Fibroblast of skin of right quadriceps (primary cell): ENCODE data around the gene PIK3C3.
"Not testable (repeated sequence)": the region's sequence is repeated elsewhere in the genome, so short reads cannot be mapped to it uniquely, and the experiment has no call there.

ENCODE experiments used
- DNase-seq: peaks from one replicate; pipeline ENCODE4 v3.0.0-alpha.2; 2013

PIK3C3 gene

DNA sequence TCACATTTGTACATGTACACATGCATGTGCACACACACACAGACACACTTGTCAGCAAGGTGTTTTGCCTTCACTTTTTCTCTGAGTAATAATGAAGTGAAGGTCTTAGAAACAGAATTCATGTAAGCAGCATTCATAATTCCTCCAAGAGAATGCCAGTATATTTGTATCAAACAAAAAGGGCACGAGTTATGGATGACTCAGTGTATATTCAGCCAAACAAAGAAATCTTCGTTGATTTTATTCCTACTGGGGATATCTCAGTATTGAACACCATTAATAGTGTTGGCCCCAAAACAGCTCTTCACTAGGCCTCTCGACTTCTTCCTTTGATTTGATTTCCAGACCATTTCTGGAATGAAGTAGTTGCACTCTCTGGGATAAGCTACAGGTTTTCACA is 125.3 kb downstream of the PIK3C3 start:
- no peak for DNase-seq

DNA sequence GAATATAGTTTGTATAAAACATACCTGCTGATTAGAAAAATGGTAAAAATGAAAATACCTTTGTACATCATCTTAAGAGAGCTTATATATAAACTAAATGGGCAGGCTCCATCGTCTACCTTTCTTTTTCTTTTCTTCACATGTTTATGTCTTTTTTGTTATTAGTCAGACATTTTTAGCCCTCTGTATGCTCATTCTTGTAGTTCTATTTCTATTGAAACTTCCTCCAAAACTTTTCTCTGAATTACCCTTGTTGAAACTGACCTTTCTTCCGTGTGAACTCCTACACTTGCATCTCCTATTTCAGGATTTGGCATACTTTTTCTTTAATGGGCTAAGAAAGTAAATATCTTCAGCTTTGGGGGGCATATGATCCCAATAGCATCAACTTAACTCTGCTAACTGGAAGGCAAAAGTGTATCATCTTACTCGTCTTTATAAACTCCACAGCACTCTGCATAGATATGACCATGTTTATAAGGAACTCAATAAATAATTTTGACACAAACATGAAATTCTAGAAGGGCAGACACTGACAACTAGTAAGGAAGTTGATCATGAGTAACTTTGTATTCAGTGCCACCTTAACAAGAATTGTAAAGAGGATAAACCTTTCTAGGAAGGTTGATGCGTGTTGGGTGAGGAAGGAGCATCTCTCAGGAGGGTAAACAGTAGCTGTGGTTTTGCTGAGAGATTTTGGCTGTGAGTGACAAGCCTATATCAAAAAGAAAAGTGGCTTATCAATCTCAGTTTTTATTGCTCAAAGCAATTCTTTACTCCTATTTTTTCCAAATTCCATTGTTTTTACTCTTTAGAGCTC is 127.6 kb downstream of the PIK3C3 start:
- no peak for DNase-seq

DNA sequence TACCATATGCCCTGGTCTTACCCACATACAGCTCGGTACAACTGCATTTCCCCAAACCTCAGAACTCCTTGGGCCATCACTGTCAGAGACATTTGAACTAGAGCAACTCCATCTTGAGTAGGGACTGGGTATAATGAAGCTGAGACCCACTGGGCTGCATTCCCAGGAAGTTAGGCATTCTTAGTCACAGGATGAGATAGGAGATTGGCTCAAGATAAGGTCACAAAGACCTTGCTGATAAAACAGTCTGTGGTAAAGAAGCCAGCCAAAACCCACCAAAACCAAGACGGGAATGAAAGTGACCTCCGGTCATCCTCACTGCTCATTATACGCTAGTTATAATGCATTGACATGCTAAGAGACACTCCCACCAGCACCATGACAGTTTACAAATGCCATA is 131.3 kb downstream of the PIK3C3 start:
- DNase-seq = peak; percentile 4

DNA sequence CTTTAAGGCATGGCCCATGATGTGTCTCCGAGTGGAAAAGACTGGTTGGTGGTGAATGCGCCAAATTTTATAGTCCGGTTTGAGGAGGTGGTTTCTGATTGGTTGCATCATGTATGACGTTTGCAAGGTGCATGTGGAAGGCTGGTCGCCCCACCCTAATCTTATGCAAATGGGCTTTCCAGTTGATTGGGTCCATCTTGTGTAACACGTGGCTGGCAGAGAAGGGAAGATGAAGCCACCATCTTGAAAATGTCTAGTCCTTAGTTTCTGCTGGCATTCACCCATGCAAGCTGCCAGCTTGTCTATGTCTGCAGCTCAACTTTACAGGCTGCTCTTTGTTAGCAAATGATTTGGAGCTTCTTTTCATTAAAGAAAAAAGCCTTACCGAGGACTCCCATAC is 132.2 kb downstream of the PIK3C3 start:
- no peak for DNase-seq

GRCh38 chr18:42087876-42088275 is 132.8 kb downstream of the PIK3C3 start:
- DNase-seq = no peak

- DNase-seq = no peak
Observed at GRCh38 chr18:42092848-42093247, 137.8 kb downstream of the PIK3C3 start.

DNA sequence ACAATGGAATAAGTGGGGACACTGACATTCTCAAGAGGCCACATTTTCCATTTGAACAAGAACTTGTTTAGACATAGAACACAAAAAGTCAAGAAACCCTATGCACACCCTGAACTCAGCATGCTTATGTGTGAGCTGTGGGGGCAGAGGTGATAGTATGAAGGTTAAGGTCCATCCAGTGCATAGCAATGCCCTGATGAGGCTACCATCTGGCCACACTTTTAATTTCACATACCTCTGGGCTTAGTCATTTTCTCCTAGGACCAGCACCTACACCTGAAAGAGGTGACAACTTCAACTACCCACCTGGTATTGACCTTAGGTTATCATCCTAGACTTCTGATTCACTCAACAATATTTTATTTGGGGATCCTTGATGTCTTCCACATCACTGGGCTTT is 139.8 kb downstream of the PIK3C3 start:
- DNase-seq = no peak

DNA sequence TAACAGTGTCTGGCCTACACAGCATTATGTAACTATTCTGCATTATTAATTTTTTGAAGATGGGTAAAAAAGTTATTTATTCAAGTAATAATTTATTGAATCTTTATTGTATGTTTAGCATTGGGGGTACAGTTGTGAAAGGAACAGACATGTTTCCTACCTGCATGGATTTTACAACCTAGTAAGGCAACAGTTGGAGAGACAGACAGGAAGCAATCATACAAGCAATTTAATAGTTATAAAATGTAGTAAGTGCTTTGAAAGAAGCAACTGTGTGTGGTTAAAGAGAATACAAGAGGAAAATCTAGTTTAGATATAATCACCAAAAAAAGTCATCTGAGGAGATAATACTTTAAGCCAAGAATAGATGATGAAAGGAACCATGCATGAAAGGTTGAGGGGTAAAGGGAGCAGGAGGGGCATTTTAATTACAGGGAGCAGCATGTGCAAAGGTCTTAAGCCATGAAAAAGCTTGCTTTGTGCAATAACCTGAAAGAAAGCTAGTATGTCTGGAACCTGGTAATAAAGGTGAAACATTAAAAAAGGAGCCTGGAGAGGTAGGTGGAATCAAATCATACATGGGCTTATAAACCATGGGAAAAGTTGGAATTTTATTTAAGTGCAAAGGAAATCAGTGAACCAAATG is 140.8 kb downstream of the PIK3C3 start:
- DNase-seq = no peak

GRCh38 chr18:42100248-42100647 is 145.2 kb downstream of the PIK3C3 start:
- DNase-seq = no peak

DNA sequence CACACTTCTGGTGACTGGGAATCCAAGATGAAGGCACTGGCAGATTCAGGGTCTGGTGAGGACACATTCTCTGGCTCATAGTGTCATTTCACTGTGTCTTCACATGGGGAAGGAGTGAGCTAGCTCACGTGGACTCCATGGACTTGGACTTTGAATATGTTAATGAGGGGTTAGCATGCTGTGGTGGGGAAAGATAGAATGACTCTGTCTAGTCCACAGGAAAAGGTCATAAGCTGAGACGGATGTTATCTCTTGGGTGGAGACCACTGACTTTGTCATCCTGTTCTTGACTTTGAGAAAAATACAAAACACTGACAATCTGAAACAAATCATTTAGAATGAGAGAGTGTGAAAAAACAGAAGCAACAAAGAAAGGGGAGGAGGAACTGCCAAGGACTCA is 145.9 kb downstream of the PIK3C3 start:
- DNase-seq = no peak

DNA sequence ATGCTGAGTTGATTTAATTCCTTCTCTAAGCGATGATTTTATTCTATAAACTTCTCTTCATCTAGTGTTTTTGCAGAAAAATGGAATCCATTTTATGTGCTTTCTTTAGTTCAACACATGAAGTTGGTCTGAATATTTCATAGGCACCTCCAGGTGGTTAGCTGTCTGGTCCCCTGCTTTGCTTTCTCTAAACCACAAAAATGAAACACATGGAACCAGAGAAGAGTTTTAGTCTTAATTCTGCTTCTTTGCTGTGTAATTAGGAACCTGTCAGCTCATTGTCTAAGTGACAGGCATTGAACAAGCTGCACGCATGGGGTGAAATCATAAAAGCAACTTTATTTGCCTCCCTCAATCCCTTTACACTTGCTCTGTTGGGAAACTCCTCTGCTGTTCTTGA is 150.4 kb downstream of the PIK3C3 start:
- DNase-seq = no peak

GRCh38 chr18:42106784-42107183 is 151.8 kb downstream of the PIK3C3 start:
- no peak for DNase-seq

DNA sequence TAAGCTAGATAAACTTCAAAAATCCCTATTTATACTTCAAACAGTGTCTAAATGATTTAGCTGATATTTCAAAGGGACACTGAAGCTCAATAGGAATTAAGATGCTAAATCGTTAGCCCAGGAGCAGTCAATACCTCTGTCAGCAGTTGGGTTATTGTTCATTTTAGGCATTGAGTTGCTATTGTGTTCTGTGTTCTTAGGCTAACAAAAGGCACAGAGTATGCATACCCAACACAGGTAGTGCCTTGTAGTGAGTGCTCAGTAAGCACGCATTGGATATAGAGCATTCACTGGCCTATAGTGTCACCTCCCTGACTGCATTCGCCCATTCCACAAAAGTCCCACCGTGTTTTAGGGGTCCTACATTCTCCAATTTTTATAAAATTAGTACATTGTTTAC is 152.3 kb downstream of the PIK3C3 start:
- no peak for DNase-seq

DNA sequence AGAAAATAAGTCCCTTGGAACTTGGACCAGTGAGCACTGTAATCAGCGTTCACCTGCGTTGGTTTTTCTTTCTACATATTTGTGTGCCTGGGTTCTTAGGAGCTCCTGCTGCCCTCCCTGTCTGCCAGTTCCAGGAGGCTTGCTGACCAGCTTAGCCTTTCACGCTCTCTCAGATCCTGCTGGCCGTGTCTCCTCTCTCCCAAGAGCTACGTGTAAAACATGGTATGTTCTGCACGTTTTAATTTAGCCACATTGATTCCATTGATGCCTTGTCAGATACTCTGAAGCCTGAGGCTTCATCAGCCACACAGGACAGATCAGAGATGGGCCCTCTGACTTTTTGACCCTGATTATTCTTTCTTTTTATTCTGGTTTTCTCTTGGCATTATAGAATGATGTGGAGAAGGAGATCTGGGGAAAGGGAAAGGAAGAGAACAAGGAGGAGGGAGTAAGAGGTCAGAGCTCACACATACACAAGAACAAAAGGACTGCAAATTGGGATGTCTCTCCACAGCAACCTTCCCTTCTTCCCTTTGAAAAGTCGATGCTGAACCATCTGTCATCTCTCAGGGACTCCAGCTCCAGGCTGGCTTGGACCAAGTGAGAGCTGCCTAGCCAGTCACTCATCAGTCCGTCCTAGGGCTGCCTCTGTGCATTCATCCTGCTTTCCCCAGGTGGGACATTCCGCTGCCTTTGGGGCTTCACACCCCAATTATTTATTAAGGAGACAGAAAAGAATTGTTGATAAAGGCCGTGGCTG is 152.8 kb downstream of the PIK3C3 start:
- DNase-seq = no peak

DNA sequence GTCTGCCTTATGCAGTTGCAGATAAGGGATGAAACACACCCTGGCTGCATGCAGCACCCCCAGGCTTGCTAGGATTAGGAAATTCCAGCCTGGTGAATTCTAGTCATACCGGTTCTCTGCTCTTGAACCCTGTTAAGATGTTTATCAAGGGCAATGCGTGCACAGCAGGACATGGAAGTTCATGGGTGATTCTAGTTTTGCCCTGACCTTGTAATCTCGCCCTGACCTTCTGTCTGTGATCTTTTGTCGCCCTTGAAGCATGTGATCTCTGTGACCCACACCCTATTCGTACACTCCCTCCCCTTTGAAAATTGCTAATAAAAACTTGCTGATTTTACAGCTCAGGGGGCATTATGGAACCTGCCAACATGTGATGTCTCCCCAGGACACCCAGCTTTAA is 157.1 kb downstream of the PIK3C3 start:
- not testable (repeated sequence) for DNase-seq

- peak; percentile 27 for DNase-seq
Observed at GRCh38 chr18:42112657-42113420, 157.8 kb downstream of the PIK3C3 start.

- peak; percentile 67 for DNase-seq
Observed at GRCh38 chr18:42113529-42114191, 158.6 kb downstream of the PIK3C3 start.

DNA sequence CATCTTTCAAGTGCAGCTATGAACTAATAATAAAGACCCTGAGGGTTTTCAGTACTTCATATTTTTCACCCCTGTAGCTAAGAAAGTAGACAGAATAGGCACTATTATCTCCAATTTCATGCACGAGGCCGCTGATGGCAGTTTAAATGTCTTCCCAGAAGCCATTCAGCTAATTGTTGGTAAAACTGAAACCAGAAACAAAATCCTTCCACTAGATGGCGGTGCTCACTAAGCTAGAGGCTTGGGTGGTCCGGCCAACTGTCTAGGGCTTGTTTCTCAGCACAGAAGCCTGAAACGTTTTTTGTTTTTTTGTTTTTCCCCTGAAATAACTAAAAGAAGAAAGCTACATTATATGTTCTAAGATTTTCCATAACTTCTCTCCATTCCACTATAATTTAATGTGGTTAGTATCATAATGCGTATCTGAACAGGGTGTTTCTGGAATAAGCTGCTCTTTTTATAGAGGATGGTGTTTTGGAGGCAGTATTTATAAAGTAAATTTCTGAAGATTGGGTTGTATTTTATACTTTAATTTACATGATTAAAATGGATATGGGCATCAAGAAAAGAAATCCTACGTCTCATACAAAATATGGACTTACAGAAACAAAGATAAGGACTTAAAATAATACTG is 159.4 kb downstream of the PIK3C3 start:
- peak; percentile 84 for DNase-seq

- no peak for DNase-seq
Observed at GRCh38 chr18:42126586-42126985, 171.6 kb downstream of the PIK3C3 start.

- DNase-seq = no peak
Observed at GRCh38 chr18:42131066-42131929, 176.3 kb downstream of the PIK3C3 start.

DNA sequence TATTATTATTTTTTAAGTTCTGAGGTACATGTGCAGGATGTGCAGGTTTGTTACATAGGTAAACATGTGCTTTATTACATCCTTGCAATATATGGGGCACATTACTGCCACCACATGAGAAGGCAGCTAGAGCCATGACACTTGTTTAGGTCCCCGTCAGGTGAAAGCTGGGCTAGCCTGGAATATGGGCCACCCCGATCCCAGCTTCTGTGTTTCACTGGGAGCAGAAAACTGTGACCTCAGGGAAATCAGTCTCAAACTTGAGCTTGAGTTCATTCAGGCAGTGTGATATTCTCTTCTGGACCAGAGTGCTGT is 176.9 kb downstream of the PIK3C3 start:
- no peak for DNase-seq
